ENCODE measurements around the gene PVR.
"Not testable (repeated sequence)": the region's sequence is repeated elsewhere in the genome, so short reads cannot be mapped to it uniquely, and the experiment has no call there.

PVR gene

GRCh38 chr19:44618640-44619357 is 24.9 kb upstream of the PVR start:
- no peak for DNase-seq (ENCODE audit: low read depth in 2 of 2)

GRCh38 chr19:44620667-44621066 is 23.0 kb upstream of the PVR start:
- DNase-seq (ENCODE audit: low read depth in 2 of 2), result no peak

GRCh38 chr19:44621367-44621766 is 22.3 kb upstream of the PVR start:
- DNase-seq (ENCODE audit: low read depth in 2 of 2), result no peak

GRCh38 chr19:44623080-44623479 is 20.6 kb upstream of the PVR start:
- no peak for DNase-seq (ENCODE audit: low read depth in 2 of 2)

GRCh38 chr19:44623626-44624025 is 20.1 kb upstream of the PVR start:
- no peak for DNase-seq (ENCODE audit: low read depth in 2 of 2)

- DNase-seq (ENCODE audit: low read depth in 2 of 2), result no peak
Measured at GRCh38 chr19:44624840-44625354, 18.8 kb upstream of the PVR start.

- not testable (repeated sequence) for DNase-seq (ENCODE audit: low read depth in 2 of 2)
Measured at GRCh38 chr19:44625637-44626036, 18.1 kb upstream of the PVR start.

- DNase-seq (ENCODE audit: low read depth in 2 of 2), result no peak
Measured at GRCh38 chr19:44626048-44626624, 17.6 kb upstream of the PVR start.

GRCh38 chr19:44627631-44628030 is 16.1 kb upstream of the PVR start:
- DNase-seq (ENCODE audit: low read depth in 2 of 2), result no peak

GRCh38 chr19:44628793-44629192 is 14.9 kb upstream of the PVR start:
- DNase-seq (ENCODE audit: low read depth in 2 of 2), result no peak

GRCh38 chr19:44631611-44632010 is 12.1 kb upstream of the PVR start:
- not testable (repeated sequence) for DNase-seq (ENCODE audit: low read depth in 2 of 2)

- DNase-seq (ENCODE audit: low read depth in 2 of 2), result not testable (repeated sequence)
Measured at GRCh38 chr19:44634058-44634457, 9.7 kb upstream of the PVR start.

- DNase-seq (ENCODE audit: low read depth in 2 of 2), result no peak
Measured at GRCh38 chr19:44634785-44635184, 8.9 kb upstream of the PVR start.

GRCh38 chr19:44635581-44636438 is 7.9 kb upstream of the PVR start:
- DNase-seq (ENCODE audit: low read depth in 2 of 2), result no peak

- no peak for DNase-seq (ENCODE audit: low read depth in 2 of 2)
Measured at GRCh38 chr19:44636439-44637389, 7.0 kb upstream of the PVR start.

GRCh38 chr19:44637390-44637764 is 6.3 kb upstream of the PVR start:
- no peak for DNase-seq (ENCODE audit: low read depth in 2 of 2)

- DNase-seq (ENCODE audit: low read depth in 2 of 2), result no peak
Measured at GRCh38 chr19:44640518-44640917, 3.2 kb upstream of the PVR start.

GRCh38 chr19:44641501-44642265 is 2.0 kb upstream of the PVR start:
- DNase-seq (ENCODE audit: low read depth in 2 of 2), result no peak

- DNase-seq (ENCODE audit: low read depth in 2 of 2), result no peak
Measured at GRCh38 chr19:44642377-44642776, 1.3 kb upstream of the PVR start.

GRCh38 chr19:44644402-44645016 is 799 bp downstream of the PVR start:
- no peak for DNase-seq (ENCODE audit: low read depth in 2 of 2)

Measured in stimulated activated CD4-positive, alpha-beta T cell treated with anti-CD3 and anti-CD28 coated beads, Interleukin-15, amount 100 ng/mL, for 48 hours (primary cell).